Activated CD4-positive, CD25-positive, alpha-beta regulatory T cell treated with anti-CD3 and anti-CD28 coated beads, Interleukin-2, amount 50 U/mL, for 72 hours (primary cell): Measurements from ENCODE around the gene YPEL3.
"Not testable (repeated sequence)": the region's sequence is repeated elsewhere in the genome, so short reads cannot be mapped to it uniquely, and the experiment has no call there.

Source experiments
- DNase-seq: peaks from one replicate; pipeline ENCODE4 v3.0.0; 2021

YPEL3 gene

DNA sequence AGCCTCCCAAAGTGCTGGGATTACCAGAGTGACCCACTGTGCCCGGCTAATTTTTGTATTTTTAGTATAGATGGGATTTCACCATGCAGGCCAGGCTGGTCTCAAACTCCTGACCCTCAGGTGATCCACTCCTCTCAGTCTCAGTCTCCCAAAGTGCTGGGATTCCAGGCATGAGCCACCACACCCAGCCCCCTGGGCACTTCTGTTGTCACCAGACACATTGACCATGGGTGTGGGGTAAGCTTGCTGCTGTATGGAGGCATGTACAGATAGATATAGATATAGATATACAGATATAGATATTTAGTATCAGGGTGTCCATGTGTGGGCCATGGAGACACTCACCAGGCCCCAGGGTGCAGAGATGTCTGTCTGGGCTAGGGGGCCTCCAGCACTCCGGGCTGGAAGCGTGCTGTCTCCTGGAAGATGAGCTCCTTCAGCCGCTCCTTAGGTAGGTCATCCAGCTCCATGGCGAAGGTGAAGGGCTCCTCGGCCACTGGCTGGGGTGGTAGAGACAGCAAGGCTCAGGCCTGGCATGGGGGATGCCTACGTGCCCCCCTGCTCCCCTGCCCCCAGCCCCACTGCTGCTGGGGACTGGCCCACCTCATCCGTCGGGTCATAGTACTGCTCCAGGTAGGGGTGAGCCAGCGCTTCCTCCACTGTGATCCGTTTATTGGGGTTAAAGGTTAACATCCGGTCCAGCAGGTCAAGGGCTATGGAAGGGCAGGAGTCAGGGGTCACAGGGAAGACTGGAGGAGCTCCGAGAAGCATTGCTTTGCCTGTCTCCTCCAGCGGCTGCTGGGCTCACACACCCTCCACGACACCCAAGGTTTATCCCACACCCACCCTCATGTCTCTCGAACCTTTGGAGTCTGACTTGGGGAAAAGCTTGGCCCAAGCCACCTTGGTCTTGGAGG, 20.5 kb upstream of the YPEL3 start:
- no peak for DNase-seq

- no peak for DNase-seq
Observed at GRCh38 chr16:30115238-30115637, 19.2 kb upstream of the YPEL3 start.

- DNase-seq = not testable (repeated sequence)
Observed at GRCh38 chr16:30114833-30115232, 18.8 kb upstream of the YPEL3 start.

DNA sequence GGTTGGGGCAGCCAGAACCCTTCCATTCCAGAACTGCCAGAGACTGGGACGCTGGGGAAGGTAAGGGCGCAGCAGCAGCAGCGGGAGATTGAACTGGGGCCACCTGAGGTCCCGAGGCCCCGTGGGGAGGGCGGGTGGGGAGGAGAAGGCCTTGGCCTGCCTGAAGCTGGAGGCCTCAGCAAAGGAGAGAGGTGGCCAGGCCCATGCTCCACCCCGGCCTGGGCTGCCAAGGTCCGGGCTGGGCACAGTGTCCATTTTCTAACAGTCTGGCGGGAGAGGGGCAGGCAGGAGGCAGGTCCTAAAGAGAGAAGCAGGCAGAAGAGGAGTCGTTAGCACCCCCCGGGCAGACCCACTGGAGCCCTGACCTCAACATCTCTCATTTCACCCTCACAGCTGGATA, 18.4 kb upstream of the YPEL3 start:
- no peak for DNase-seq

DNA sequence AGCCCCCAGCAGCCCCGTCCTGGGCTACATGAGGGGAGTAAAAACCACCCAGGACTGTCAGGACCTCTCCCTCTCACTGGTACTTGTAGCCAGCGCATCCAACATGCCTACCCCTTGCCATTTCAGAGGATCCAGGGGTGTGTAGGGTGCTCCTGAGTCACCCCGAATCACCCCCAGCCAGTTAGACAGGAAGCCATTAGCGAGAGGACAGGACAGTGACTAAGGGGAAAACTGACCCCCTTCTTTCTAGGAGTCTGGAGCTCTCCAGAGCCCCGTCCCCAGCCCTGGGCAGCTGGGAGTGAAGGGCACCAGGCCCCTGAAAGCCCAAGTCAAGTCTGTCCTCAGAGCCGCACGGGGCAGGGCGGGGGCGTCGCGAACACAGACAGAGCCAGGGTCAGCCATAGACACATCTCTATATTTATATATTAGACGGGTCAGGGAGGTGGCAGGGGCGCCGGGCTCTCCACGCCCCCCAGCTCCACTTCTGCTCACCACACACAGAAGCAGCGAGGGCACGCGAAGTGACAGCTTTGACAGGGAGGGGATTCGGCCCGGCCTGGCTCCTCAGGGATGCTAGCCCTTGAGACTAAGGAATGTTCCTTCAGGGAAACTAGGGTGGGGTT, 17.8 kb upstream of the YPEL3 start:
- DNase-seq = no peak

DNA sequence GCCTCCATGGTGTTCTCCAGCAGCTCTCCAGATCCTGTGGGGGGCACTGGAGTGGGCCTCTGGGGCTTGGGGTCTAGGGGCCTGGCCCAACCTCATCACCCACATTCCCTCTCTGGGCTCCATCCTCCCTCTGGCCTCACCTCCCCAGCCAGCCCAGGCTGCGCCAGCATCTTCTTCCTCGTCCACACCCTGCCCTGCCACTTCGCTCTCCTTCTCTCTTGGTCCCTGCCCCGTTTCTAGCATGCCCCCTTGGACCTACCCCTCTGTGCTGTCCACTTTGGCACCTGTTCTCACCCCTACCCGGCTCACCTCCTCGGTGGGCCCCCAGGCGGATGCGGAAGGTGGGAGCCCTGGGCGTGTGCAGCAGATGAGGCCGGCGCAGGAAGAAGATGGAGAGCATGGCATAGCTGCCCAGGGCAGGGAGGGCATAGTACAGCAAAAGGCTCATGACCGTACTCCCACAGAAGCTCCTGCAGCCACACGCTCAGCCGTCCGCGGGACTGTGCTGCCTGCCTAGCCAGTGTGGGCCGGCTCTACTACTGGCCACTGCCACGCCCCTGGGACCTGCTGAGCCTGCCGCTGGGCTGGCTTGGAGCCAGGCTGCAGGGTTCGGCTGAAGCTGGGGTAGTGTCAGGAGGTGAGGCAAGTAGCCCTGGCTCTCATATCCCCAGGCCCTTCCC, 17.2 kb upstream of the YPEL3 start, which contains the start of gene GDPD3:
Gene GDPD3 (minus strand): TSS at position 507 of the 680 bp plus-strand sequence. CDS start 59 bp downstream, at position 448.
- DNase-seq = no peak

GRCh38 chr16:30112197-30113030, 16.4 kb upstream of the YPEL3 start:
- DNase-seq = peak; percentile 77

DNA sequence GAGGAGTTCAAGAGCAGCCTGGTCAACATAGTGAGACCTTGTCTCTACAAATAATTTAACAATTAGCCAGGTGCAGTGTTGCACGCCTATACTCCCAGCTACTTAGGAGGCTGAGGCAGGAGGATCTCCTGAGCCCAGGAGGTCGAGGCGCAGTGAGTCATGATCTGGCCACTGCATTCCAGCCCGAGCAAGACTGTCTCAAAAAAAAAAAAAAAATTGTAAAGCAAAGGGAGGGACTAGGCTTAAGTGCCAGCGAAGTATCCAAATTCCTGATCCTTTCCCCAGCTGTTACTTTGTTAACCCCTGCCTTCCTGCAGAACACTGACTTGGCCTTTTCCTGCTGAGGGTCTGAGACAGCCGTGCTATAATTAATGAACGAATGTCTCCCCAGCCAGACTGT, 14.6 kb upstream of the YPEL3 start:
- no peak for DNase-seq

DNA sequence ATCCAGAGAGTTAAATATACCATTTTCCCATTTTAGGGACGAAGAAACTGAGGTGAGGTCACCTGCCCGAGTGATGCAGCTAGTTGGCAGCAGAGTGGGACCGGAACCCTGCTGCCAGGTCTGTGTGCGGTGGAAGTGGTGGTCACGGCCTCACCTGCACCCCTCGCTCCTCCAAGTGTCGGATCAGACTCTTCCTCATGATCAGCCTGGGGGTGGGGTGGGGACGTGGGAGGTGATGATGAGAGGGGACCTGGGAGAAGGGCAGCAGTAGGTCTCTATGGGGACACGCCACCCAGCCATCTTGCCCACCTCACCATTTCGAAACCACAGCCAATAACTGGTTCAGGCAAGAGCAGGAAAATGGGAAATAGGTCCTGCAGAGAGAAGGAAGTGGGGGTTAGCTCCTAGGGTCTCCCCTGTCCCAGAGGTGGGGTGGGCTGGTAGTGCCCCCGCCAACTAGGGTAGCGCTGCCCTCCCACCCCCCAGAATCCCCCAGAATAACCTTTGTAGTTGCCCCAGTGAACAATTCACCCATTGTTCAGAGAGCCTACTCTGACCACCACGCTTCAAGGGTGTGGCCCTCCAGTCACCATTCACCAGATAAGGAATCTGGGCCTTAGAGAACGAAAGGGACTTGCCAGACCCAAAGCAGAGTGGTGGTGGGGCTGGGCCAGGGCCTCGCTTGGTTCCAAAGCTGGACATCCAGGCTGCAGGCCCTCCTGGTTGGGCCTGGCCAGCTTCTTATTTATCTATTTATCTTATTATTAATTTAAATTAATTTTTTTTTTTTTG, 12.2 kb upstream of the YPEL3 start:
- no peak for DNase-seq

- no peak for DNase-seq
Observed at GRCh38 chr16:30104492-30104891, 8.5 kb upstream of the YPEL3 start.

DNA sequence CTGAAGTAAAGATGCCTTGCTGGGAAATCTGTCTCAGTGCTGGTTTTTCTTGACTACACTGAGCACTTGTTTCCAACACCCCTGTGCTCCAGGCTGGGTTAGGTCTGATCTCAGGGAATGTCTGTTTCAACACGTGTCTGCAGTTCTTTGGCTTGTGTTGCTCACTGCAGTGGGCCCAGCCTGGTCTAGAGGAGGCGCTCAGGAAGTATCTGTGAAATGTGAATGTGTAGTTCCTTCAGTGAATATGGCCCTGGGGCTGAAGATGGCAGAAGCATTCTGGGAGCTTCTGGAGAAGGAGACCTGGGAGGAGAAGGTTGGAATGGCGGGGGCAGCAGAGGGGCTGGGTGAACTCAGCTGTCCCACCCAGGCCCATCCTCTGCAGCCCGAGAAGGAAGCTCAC, 8.1 kb upstream of the YPEL3 start:
- no peak for DNase-seq

DNA sequence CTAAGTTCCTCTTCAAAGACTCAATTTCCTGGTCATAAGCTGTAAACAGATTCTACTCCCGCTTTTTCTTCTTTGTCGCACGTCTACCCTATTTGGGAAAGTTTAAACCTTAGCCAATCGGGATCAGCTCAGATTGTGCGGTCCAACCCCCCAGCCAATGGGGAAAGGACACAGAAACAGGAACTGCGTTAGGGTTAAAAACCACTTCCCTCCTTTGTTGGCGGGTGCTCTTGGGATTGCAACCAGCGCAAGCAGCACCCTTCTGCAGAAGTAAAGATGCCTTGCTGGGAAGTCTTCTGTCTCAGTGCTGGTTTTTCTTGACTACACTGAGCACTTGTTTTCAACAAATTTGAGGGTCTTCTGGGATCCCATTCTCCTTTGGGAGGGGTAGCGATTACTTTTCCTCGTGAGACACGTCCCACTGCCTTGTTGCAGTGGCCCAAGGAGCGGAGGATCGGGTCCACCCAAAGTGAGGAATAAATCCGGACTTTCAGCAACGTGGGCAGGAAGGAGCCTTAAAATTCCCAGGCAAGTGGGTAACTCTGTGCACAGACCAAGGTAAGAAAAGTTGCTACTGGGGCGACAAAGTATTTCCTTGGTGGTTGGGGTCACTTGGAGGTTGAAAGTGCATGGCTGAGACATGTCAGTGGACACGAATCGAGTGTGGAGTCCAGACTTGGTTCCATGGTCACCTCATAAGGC, 1.0 kb upstream of the YPEL3 start:
- DNase-seq = no peak

GRCh38 chr16:30095166-30096078, 591 bp downstream of the YPEL3 start:
- DNase-seq = no peak

- DNase-seq = no peak
Observed at GRCh38 chr16:30094541-30095165, 1.4 kb downstream of the YPEL3 start.

DNA sequence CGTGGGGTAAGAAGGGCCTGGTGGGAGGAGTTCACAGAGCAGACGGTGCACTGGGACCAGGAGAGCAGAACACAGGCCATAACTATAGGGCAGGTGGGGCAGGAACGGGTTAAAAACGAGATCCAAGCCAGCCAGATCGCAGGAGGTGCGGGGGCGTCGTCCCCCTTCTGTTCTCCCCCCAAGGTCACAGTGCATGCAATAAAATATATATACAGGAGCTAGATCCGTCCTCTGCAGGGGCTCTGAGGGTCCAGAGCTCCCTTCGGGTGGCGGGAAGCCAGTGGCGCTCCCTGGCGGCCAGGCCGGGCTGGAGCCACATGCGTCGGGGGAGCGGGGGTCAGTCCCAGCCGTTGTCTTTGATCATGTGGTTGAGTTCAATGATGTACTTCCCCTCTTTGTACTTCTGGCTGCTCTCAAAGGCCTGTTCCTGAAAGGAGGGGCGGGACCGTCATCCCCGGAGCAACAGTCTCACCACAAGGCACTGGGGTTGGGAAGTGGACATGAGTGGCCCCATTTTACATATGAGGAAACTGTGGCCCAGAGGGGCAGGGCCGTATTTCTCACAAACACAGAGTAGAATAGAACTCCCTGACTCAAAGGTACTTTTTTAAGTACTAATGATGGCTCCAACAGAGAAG, 3.5 kb downstream of the YPEL3 start:
- DNase-seq = peak; percentile 79

- DNase-seq = peak; percentile 95
Observed at GRCh38 chr16:30091474-30092372, 4.3 kb downstream of the YPEL3 start, which contains the start of gene TBX6. Gene TBX6, minus strand, starts transcription at chr16:30091924. Its CDS starts 731 bp downstream, at chr16:30091193.

- no peak for DNase-seq
Observed at GRCh38 chr16:30090610-30091331, 5.2 kb downstream of the YPEL3 start.
